Right lobe of liver (tissue), 4 donors: ENCODE measurements around the gene RALGAPB.

Experiments
- POLR2A ChIP-seq: fragments of 450-650 bp; IDR thresholded peaks from one replicate; pipeline ENCODE4 v1.6.1; 2017; ENCODE audit warnings: antibody characterized with exemption, mild to moderate bottlenecking
- TF ChIP-seq, protein P1 (sequence below), 4 donors: fragments of 200-600 bp in 3 of 4; fragments of 450-650 bp in 1 of 4; IDR thresholded peaks; one replicate each; pipeline versions ENCODE4 v1.5.1 to v1.8.0; 2016 to 2022; ENCODE audit warnings: antibody characterized with exemption in 4 of 4, mild to moderate bottlenecking in 2 of 4
- donor health status: DM: no; HTN: no; CAD: no.
- donor health status: DM: no; HTN: no; CAD: no.
- donor health status: DM: no; HTN: yes; CAD: no.

GRCh38 chr20:38447931-38448675, 24.5 kb upstream of the RALGAPB start:
- TF ChIP-seq, protein P1, sequence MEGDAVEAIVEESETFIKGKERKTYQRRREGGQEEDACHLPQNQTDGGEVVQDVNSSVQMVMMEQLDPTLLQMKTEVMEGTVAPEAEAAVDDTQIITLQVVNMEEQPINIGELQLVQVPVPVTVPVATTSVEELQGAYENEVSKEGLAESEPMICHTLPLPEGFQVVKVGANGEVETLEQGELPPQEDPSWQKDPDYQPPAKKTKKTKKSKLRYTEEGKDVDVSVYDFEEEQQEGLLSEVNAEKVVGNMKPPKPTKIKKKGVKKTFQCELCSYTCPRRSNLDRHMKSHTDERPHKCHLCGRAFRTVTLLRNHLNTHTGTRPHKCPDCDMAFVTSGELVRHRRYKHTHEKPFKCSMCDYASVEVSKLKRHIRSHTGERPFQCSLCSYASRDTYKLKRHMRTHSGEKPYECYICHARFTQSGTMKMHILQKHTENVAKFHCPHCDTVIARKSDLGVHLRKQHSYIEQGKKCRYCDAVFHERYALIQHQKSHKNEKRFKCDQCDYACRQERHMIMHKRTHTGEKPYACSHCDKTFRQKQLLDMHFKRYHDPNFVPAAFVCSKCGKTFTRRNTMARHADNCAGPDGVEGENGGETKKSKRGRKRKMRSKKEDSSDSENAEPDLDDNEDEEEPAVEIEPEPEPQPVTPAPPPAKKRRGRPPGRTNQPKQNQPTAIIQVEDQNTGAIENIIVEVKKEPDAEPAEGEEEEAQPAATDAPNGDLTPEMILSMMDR (IDR thresholded peaks at IDR 0.05), result peak in 1 of 4 donors; percentile 10
- peak; percentile 49 for TF ChIP-seq POLR2A
